Esophagus (tissue), 2 donors: Measurements from ENCODE around the gene ADARB2. TPM values are rescaled to one million over a fixed set of nuclear protein-coding genes. Genes with fewer than 3 reads are reported as not detected.

Experiments
- H3K27ac ChIP-seq, 2 donors: one replicate each; pipeline ENCODE4 v1.5.1; 2013; ENCODE audit warnings: low read depth in 2 of 2, mild to moderate bottlenecking in 2 of 2, inconsistent platforms in 1 of 2, low read length in 1 of 2, moderate library complexity in 1 of 2
- H3K27me3 ChIP-seq, 2 donors: one replicate each; pipeline ENCODE4 v1.6.1; 2013; ENCODE audit warnings: low read length in 2 of 2, control low read depth in 1 of 2, mild to moderate bottlenecking in 1 of 2; ENCODE audit not compliant: insufficient read depth in 2 of 2, control insufficient read depth in 1 of 2
- H3K36me3 ChIP-seq, 2 donors: one replicate each; pipeline ENCODE4 v1.6.1; 2013; ENCODE audit warnings: low read length in 1 of 2; ENCODE audit not compliant: control insufficient read depth in 2 of 2, insufficient read depth in 2 of 2
- H3K4me1 ChIP-seq, 2 donors: one replicate each; pipeline ENCODE4 v1.6.1; 2013; ENCODE audit warnings: low read length in 1 of 2; ENCODE audit not compliant: control insufficient read depth in 2 of 2, insufficient read depth in 2 of 2
- H3K4me3 ChIP-seq, 2 donors: one replicate each; pipeline ENCODE4 v1.5.1; 2013; ENCODE audit warnings: low read length in 2 of 2, mild to moderate bottlenecking in 2 of 2, low read depth in 1 of 2, moderate library complexity in 1 of 2
- H3K9me3 ChIP-seq, 2 donors: one replicate each; pipeline ENCODE4 v1.6.1; 2013; ENCODE audit warnings: mild to moderate bottlenecking in 2 of 2, low read depth in 1 of 2, low read length in 1 of 2, moderate library complexity in 1 of 2; ENCODE audit not compliant: control insufficient read depth in 2 of 2, insufficient read depth in 1 of 2
- WGBS, 2 donors: extraction: QIAGEN DNeasy Blood & Tissue Kit; methylation state at CpG; one replicate each; pipeline ENCODE4 v1.1.7; 2013; 5-methylcytosine and 5-hydroxymethylcytosine counted together
- polyA plus RNA-seq, 2 donors: library from polyadenylated mRNA; stranded (reverse); fragments of 200-250 nt; gene quantifications; one replicate each; pipeline ENCODE4 v1.2.3, GENCODE V29; 2013
- donor health status: healthy with polysubstance abuse.
- donor health status: Bipolar disorder and iron deficiency.

Gene ADARB2
- polyA plus RNA-seq, 2 donors, result 0.33 to 0.65 TPM

- Histone ChIP-seq H3K27me3 (peaks cover 0 to 3% of the 10 kb centered on the region in 2 donors), H3K4me1 (no peaks in the 10 kb centered on the region), H3K9me3 (no peaks in the 10 kb centered on the region), H3K36me3 (no peaks in the 10 kb centered on the region), H3K27ac (no peak overlapping the region), H3K4me3 (no peak overlapping the region)
- 75 to 84% methylated on average over 13 of the region's 13 CpGs for WGBS, 2 donors
Observed at GRCh38 chr10:1557081-1557480, 180.2 kb downstream of the ADARB2 start.

- 73 to 80% methylated on average over 8 of the region's 8 CpGs for WGBS, 2 donors
- no peaks in the 10 kb centered on the region for H3K36me3 ChIP-seq
- peaks cover 0 to 3% of the 10 kb centered on the region in 2 donors for H3K27me3 ChIP-seq
Observed at GRCh38 chr10:1556496-1556895, 180.8 kb downstream of the ADARB2 start.

GRCh38 chr10:1553951-1554350 is 183.4 kb downstream of the ADARB2 start:
- Histone ChIP-seq H3K27me3 (no peaks in the 10 kb centered on the region), H3K36me3 (no peaks in the 10 kb centered on the region), H3K9me3 (no peaks in the 10 kb centered on the region), H3K27ac (no peak overlapping the region), H3K4me1 (no peaks in the 10 kb centered on the region), H3K4me3 (no peak overlapping the region)
- WGBS, 2 donors, result 84 to 89% methylated on average over 7 of the region's 7 CpGs

More at GRCh38 chr10:1556496-1556895, 180.8 kb downstream of the ADARB2 start:
- H3K9me3 ChIP-seq, result no peaks in the 10 kb centered on the region
- no peaks in the 10 kb centered on the region for H3K4me1 ChIP-seq
- H3K4me3 ChIP-seq, result no peak overlapping the region
- H3K27ac ChIP-seq, result no peak overlapping the region

GRCh38 chr10:1552881-1553670 is 184.2 kb downstream of the ADARB2 start:
- 77 to 79% methylated on average over 30 of the region's 30 CpGs for WGBS, 2 donors
- peaks cover 0 to 4% of the 10 kb centered on the region in 2 donors for H3K9me3 ChIP-seq
- no peaks in the 10 kb centered on the region for H3K27me3 ChIP-seq
- H3K4me3 ChIP-seq, result no peak overlapping the region
- H3K36me3 ChIP-seq, result no peaks in the 10 kb centered on the region
- no peaks in the 10 kb centered on the region for H3K4me1 ChIP-seq
- no peak overlapping the region for H3K27ac ChIP-seq

- H3K36me3 ChIP-seq, result no peaks in the 10 kb centered on the region
- no peaks in the 10 kb centered on the region for H3K4me1 ChIP-seq
- no peak overlapping the region for H3K27ac ChIP-seq
- H3K27me3 ChIP-seq, result no peaks in the 10 kb centered on the region
- H3K9me3 ChIP-seq, result peaks cover 0 to 4% of the 10 kb centered on the region in 2 donors
- H3K4me3 ChIP-seq, result no peak overlapping the region
- whole genome bisulfite sequencing, 2 donors, result 56 to 63% methylated on average over 9 of the region's 9 CpGs
Observed at GRCh38 chr10:1552406-1552805, 184.9 kb downstream of the ADARB2 start.

GRCh38 chr10:1551636-1552338 is 185.5 kb downstream of the ADARB2 start:
- 81 to 86% methylated on average over 17 to 18 of the region's 18 CpGs for WGBS, 2 donors

GRCh38 chr10:1550616-1551015 is 186.7 kb downstream of the ADARB2 start:
- H3K36me3 ChIP-seq, result no peaks in the 10 kb centered on the region
- no peaks in the 10 kb centered on the region for H3K4me1 ChIP-seq
- 85 to 88% methylated on average over 15 of the region's 15 CpGs for whole genome bisulfite sequencing, 2 donors
- no peaks in the 10 kb centered on the region for H3K27me3 ChIP-seq
- no peak overlapping the region for H3K4me3 ChIP-seq
- H3K9me3 ChIP-seq, result peaks cover 0 to 4% of the 10 kb centered on the region in 2 donors
- no peak overlapping the region for H3K27ac ChIP-seq

More at GRCh38 chr10:1551636-1552338, 185.5 kb downstream of the ADARB2 start:
- peaks cover 0 to 4% of the 10 kb centered on the region in 2 donors for H3K9me3 ChIP-seq
- no peaks in the 10 kb centered on the region for H3K4me1 ChIP-seq
- no peaks in the 10 kb centered on the region for H3K27me3 ChIP-seq
- H3K27ac ChIP-seq, result no peak overlapping the region
- no peaks in the 10 kb centered on the region for H3K36me3 ChIP-seq
- H3K4me3 ChIP-seq, result no peak overlapping the region

- Histone ChIP-seq H3K4me3 (no peak overlapping the region), H3K4me1 (no peaks in the 10 kb centered on the region), H3K27me3 (no peaks in the 10 kb centered on the region), H3K27ac (no peak overlapping the region), H3K36me3 (no peaks in the 10 kb centered on the region), H3K9me3 (peaks cover 0 to 4% of the 10 kb centered on the region in 2 donors)
- 68 to 78% methylated on average over 7 of the region's 7 CpGs for WGBS, 2 donors
Observed at GRCh38 chr10:1550291-1550595, 187.1 kb downstream of the ADARB2 start.

- no peaks in the 10 kb centered on the region for H3K36me3 ChIP-seq
- no peak overlapping the region for H3K27ac ChIP-seq
- peaks cover 0 to 4% of the 10 kb centered on the region in 2 donors for H3K9me3 ChIP-seq
- 66 to 71% methylated on average over 17 of the region's 17 CpGs for WGBS, 2 donors
- no peak overlapping the region for H3K4me3 ChIP-seq
- H3K27me3 ChIP-seq, result no peaks in the 10 kb centered on the region
- H3K4me1 ChIP-seq, result no peaks in the 10 kb centered on the region
Observed at GRCh38 chr10:1549591-1550290, 187.6 kb downstream of the ADARB2 start.
